Right lobe of liver (tissue), 6 donors: ENCODE data around the gene ADARB1. TPM values are rescaled to one million over a fixed set of nuclear protein-coding genes. Genes with fewer than 3 reads are reported as not detected.

Source experiments
- ATAC-seq, 4 donors: fragments of 200-7000 bp; cut with Tn5 transposase; one replicate each; pipeline ENCODE4 v1.9.1; 2020; ENCODE audit warnings: mild to moderate bottlenecking in 4 of 4, moderate library complexity in 4 of 4
- DNase-seq, 3 donors: peaks; one replicate each; pipeline ENCODE4 v3.0.0-alpha.2; 2020
- H3K27ac ChIP-seq, 3 donors: fragments of 200-600 bp; one replicate each; pipeline ENCODE4 v1.8.0; 2022
- H3K27me3 ChIP-seq, 2 donors: fragments of 200-600 bp; one replicate each; pipeline ENCODE4 v1.8.0; 2022
- H3K36me3 ChIP-seq, 4 donors: fragments of 200-600 bp; sonication (generic) in 1 of 4; one replicate each; pipeline versions ENCODE4 v1.5.1 to v1.8.0; 2017 to 2022; ENCODE audit warnings: control low read depth in 1 of 4
- H3K4me1 ChIP-seq, 4 donors: fragments of 200-600 bp; sonication (generic) in 1 of 4; one replicate each; pipeline versions ENCODE4 v1.5.1 to v1.8.0; 2017 to 2022; ENCODE audit warnings: control low read depth in 1 of 4
- H3K4me3 ChIP-seq, 3 donors: fragments of 200-600 bp; one replicate each; pipeline ENCODE4 v1.8.0; 2022
- H3K9me3 ChIP-seq, 4 donors: fragments of 200-600 bp; sonication (generic) in 1 of 4; one replicate each; pipeline versions ENCODE4 v1.5.1 to v1.8.0; 2017 to 2022; ENCODE audit warnings: control low read depth in 1 of 4
- POLR2A ChIP-seq: fragments of 450-650 bp; IDR thresholded peaks from one replicate; pipeline ENCODE4 v1.6.1; 2017; ENCODE audit warnings: antibody characterized with exemption, mild to moderate bottlenecking
- WGBS: methylation state at CpG from one replicate; pipeline ENCODE4 v1.1.6; 2018; ENCODE audit warnings: low coverage, low lambda C conversion rate; ENCODE audit not compliant: insufficient coverage; ENCODE audit errors: missing lambda C conversion rate; 5-methylcytosine and 5-hydroxymethylcytosine counted together
- intact Hi-C, 2 donors: fragments of 100-400 bp; cut with DNase I; formaldehyde crosslinking; loops; one replicate each; pipeline versions ENCODE4 v1.11.2 to v1.14.1; 2022
- total RNA-seq, 6 experiments: library from RNA; depleted of rRNA in 2 of 6; stranded (reverse); fragments of >200 nt in 2 of 6; fragmentation: NEBNext Ultra II Directional in 3 of 6; extraction: Animal tissue kit (Norgen Biotek cat#: 25700) in 3 of 6; gene quantifications; one replicate each; pipeline versions ENCODE4 v1.1.0 to v1.2.4, GENCODE V29; 2016 to 2023
- TF ChIP-seq, protein P1 (sequence below), 4 donors: fragments of 200-600 bp in 3 of 4; fragments of 450-650 bp in 1 of 4; IDR thresholded peaks; one replicate each; pipeline versions ENCODE4 v1.5.1 to v1.8.0; 2016 to 2022; ENCODE audit warnings: antibody characterized with exemption in 4 of 4, mild to moderate bottlenecking in 2 of 4
- donor health status: DM: no; HTN: yes; CAD: no.
- donor health status: DM: no; HTN: no; CAD: no.
- donor health status: DM: no; HTN: no; CAD: no.
- donor health status: DM: no; HTN: yes; CAD: no.
- donor health status: DM: no; HTN: yes; CAD: no.

Gene ADARB1
- total RNA-seq, 6 experiments from 2014 or later: 4.7 to 9.9 (median 8.6) TPM

GRCh38 chr21:45042664-45043161 is 31.7 kb upstream of the ADARB1 start:
- Histone ChIP-seq H3K27ac (no peak overlapping the region), H3K9me3 (no peaks in the 10 kb centered on the region), H3K27me3 (no peaks in the 10 kb centered on the region), H3K4me3 (no peak overlapping the region), H3K4me1 (no peaks in the 10 kb centered on the region), H3K36me3 (no peaks in the 10 kb centered on the region)
- DNase-seq (no peak), ATAC-seq (no peak)
- TF ChIP-seq, protein P1, sequence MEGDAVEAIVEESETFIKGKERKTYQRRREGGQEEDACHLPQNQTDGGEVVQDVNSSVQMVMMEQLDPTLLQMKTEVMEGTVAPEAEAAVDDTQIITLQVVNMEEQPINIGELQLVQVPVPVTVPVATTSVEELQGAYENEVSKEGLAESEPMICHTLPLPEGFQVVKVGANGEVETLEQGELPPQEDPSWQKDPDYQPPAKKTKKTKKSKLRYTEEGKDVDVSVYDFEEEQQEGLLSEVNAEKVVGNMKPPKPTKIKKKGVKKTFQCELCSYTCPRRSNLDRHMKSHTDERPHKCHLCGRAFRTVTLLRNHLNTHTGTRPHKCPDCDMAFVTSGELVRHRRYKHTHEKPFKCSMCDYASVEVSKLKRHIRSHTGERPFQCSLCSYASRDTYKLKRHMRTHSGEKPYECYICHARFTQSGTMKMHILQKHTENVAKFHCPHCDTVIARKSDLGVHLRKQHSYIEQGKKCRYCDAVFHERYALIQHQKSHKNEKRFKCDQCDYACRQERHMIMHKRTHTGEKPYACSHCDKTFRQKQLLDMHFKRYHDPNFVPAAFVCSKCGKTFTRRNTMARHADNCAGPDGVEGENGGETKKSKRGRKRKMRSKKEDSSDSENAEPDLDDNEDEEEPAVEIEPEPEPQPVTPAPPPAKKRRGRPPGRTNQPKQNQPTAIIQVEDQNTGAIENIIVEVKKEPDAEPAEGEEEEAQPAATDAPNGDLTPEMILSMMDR (IDR thresholded peaks at IDR 0.05): no peak
- TF ChIP-seq POLR2A: no peak
- intact Hi-C loops: no loop called here
- WGBS: 83% methylated on average over 2 of the region's 15 CpGs

DNA sequence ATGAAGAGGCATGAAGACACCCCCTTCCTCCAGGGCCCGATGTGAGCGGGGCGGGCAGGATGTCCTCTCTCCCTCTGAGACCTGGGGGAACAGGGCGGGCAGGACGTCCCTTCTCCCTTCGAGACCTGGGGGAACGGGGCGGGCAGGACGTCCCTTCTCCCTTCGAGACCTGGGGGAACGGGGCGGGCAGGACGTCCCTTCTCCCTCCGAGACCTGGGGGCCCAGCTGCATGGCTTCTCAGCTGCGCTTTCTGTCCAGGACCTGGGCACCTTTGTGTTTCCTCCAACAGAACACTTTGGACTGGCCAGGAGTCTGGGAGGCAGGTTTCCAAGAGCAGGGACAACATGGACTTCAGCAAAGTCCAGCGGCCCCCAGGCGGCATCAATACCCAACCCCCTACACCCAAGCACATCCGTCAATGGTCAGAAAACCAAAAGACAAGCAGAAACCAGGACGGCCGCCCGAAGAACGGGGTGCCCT is 30.8 kb upstream of the ADARB1 start:
- Histone ChIP-seq H3K27me3 (no peaks in the 10 kb centered on the region), H3K4me1 (no peaks in the 10 kb centered on the region), H3K9me3 (no peaks in the 10 kb centered on the region), H3K36me3 (no peaks in the 10 kb centered on the region), H3K4me3 (no peak overlapping the region), H3K27ac (no peak overlapping the region)
- TF ChIP-seq POLR2A: no peak
- TF ChIP-seq, protein P1 (IDR thresholded peaks at IDR 0.05): no peak
- ATAC-seq (no peak), DNase-seq (no peak)
- intact Hi-C loops: no loop called here
- 81% methylated on average over 13 of the region's 22 CpGs for WGBS

- ATAC-seq (no peak), DNase-seq (no peak)
- Histone ChIP-seq H3K4me1 (no peaks in the 10 kb centered on the region), H3K9me3 (no peaks in the 10 kb centered on the region), H3K27me3 (no peaks in the 10 kb centered on the region), H3K4me3 (no peak overlapping the region), H3K27ac (no peak overlapping the region), H3K36me3 (no peaks in the 10 kb centered on the region)
- TF ChIP-seq, protein P1 (IDR thresholded peaks at IDR 0.05): no peak
- no peak for TF ChIP-seq POLR2A
- 39% methylated on average over 3 of the region's 5 CpGs for WGBS
- intact Hi-C loops: no loop called here
Observed at GRCh38 chr21:45045481-45045880, 28.9 kb upstream of the ADARB1 start.

GRCh38 chr21:45047257-45047656 is 27.1 kb upstream of the ADARB1 start:
- H3K4me3 ChIP-seq: no peak overlapping the region
- H3K9me3 ChIP-seq: no peaks in the 10 kb centered on the region
- H3K36me3 ChIP-seq: no peaks in the 10 kb centered on the region
- intact Hi-C loops: no loop called here
- H3K27ac ChIP-seq: no peak overlapping the region
- ATAC-seq: no peak
- no peak for DNase-seq
- no peak for TF ChIP-seq POLR2A
- TF ChIP-seq, protein P1 (IDR thresholded peaks at IDR 0.05): no peak
- 53% methylated on average over 1 of the region's 1 CpG for WGBS
- no peaks in the 10 kb centered on the region for H3K27me3 ChIP-seq
- H3K4me1 ChIP-seq: no peaks in the 10 kb centered on the region
